GM12878 (cell line): ENCODE measurements around the gene CCDC74A. TPM values are rescaled to one million over a fixed set of nuclear protein-coding genes. Genes with fewer than 3 reads are reported as not detected.
"Not testable (repeated sequence)": the region's sequence is repeated elsewhere in the genome, so short reads cannot be mapped to it uniquely, and the experiment has no call there.

Experiments
- ATAC-seq: fragments of 200-7000 bp; cut with Tn5 transposase; 3 replicates; pipeline ENCODE4 v1.9.1; 2020; ENCODE audit warnings: mild to moderate bottlenecking, moderate library complexity
- BruUV-seq: library from RNA; stranded (reverse); fragments of 400-500 nt; replicated peaks from 2 replicates; lab custom pipeline; 2021; lab: Mats Ljungman, UMichigan
- CTCF ChIA-PET: fragments of 300-600 bp; sonication (Branson Sonifier 250); formaldehyde crosslinking; extraction: SDS; loops from one replicate; lab custom pipeline; 2021; ENCODE audit warnings: inconsistent platforms; lab: Yijun Ruan, JAX
- POLR2A ChIA-PET: fragments of 350-600 bp; formaldehyde crosslinking; extraction: SDS; loops from one replicate; lab custom pipeline; 2021; ENCODE audit warnings: inconsistent platforms; lab: Charles Lee
- RAD21 ChIA-PET: fragments of 300-600 bp; sonication (Branson Sonifier 250); formaldehyde crosslinking; loops from one replicate; lab custom pipeline; 2023; ENCODE audit warnings: antibody characterized with exemption; ENCODE audit not compliant: unreplicated experiment; lab: Charles Lee
- SMC1A ChIA-PET: fragments of 300-600 bp; sonication (Branson Sonifier 250); formaldehyde crosslinking; loops from one replicate; lab custom pipeline; 2023; ENCODE audit not compliant: unreplicated experiment, uncharacterized antibody; lab: Charles Lee
- DNase-seq: peaks from one replicate; pipeline ENCODE4 v3.0.0-alpha.2; 2011; ENCODE audit warnings: low read depth, low spot score
- FAIRE-seq: peaks from 3 replicates; lab custom pipeline; 2011; peaks lifted over from hg19 to GRCh38; lab: Jason Lieb, UNC
- H2AFZ ChIP-seq: 2 replicates; pipeline ENCODE4 v1.6.0; 2011; ENCODE audit warnings: low read depth, low read length, control low read depth; ENCODE audit not compliant: control insufficient read depth
- H3K27ac ChIP-seq: 2 replicates; pipeline ENCODE4 v1.5.1; 2011; ENCODE audit warnings: control low read depth; ENCODE audit not compliant: control insufficient read depth, insufficient read depth
- H3K27me3 ChIP-seq, 2 experiments: replicated peaks in 1 of 2; 2 replicates each; pipeline versions ENCODE4 v1.6.0 to v1.6.1; 2011; ENCODE audit warnings: low read length in 1 of 2; ENCODE audit not compliant: control insufficient read depth in 2 of 2, insufficient read depth in 2 of 2
- H3K36me3 ChIP-seq, 2 experiments: 2 replicates each; pipeline ENCODE4 v1.5.1; 2011; ENCODE audit warnings: low read length in 1 of 2; ENCODE audit not compliant: control insufficient read depth in 2 of 2, insufficient read depth in 2 of 2
- H3K4me1 ChIP-seq: 2 replicates; pipeline ENCODE4 v1.6.1; 2011; ENCODE audit warnings: mild to moderate bottlenecking, low read length, moderate library complexity, mixed read lengths; ENCODE audit not compliant: control insufficient read depth, insufficient read depth
- H3K4me2 ChIP-seq: 2 replicates; pipeline ENCODE4 v1.6.0; 2011; ENCODE audit warnings: control low read depth; ENCODE audit not compliant: control insufficient read depth, insufficient read depth
- H3K4me3 ChIP-seq: fragments of 200-600 bp; sonication (generic); 2 replicates; pipeline ENCODE4 v1.5.1; 2016
- H3K79me2 ChIP-seq: 2 replicates; pipeline ENCODE4 v1.6.0; 2011; ENCODE audit warnings: low read length; ENCODE audit not compliant: control insufficient read depth, insufficient read depth
- H3K9ac ChIP-seq: 2 replicates; pipeline ENCODE4 v1.8.0; 2011; ENCODE audit warnings: low read length, control low read depth, mixed read lengths; ENCODE audit not compliant: control insufficient read depth, insufficient read depth
- H3K9me3 ChIP-seq: replicated peaks from 3 replicates; pipeline ENCODE4 v1.5.1; 2011; ENCODE audit warnings: mild to moderate bottlenecking, low read length; ENCODE audit not compliant: control insufficient read depth, insufficient read depth
- H4K20me1 ChIP-seq: 2 replicates; pipeline ENCODE4 v1.6.0; 2011; ENCODE audit not compliant: control insufficient read depth, insufficient read depth
- MYB ChIP-seq: fragments of 150-350 bp; IDR thresholded peaks from 2 replicates; pipeline ENCODE4 v1.6.1; 2014; ENCODE audit warnings: mild to moderate bottlenecking, low read depth, low read length, borderline replicate concordance
- POLR2A ChIP-seq: IDR thresholded peaks from 2 replicates; pipeline ENCODE4 v1.6.1; 2011; ENCODE audit warnings: low read depth, mild to moderate bottlenecking, low read length
- SP1 ChIP-seq: IDR thresholded peaks from one replicate; pipeline ENCODE4 v1.6.1; 2011; ENCODE audit warnings: low read depth, low read length
- SREBF1 ChIP-seq: IDR thresholded peaks from 2 replicates; pipeline ENCODE4 v1.6.1; 2012; ENCODE audit warnings: mild to moderate bottlenecking, low read length
- TCF12 ChIP-seq: IDR thresholded peaks from 2 replicates; pipeline ENCODE4 v1.6.1; 2011; ENCODE audit warnings: low read depth, mild to moderate bottlenecking, low read length
- WGBS: methylation state at CpG from one replicate; pipeline ENCODE4 v1.1.6; 2016; ENCODE audit warnings: low lambda C conversion rate; ENCODE audit not compliant: insufficient replicate concordance, insufficient coverage; ENCODE audit errors: missing lambda C conversion rate; 5-methylcytosine and 5-hydroxymethylcytosine counted together
- in situ Hi-C: fragments of 300-500 bp; cut with MboI; formaldehyde crosslinking; loops from 9 replicates; pipeline ENCODE4 v1.14.3; 2018; ENCODE audit warnings: mixed read lengths
- intact Hi-C: fragments of 100-400 bp; cut with micrococcal nuclease; formaldehyde crosslinking; loops from one replicate; pipeline ENCODE4 v1.14.2; 2022; ENCODE audit not compliant: unreplicated experiment
- polyA plus RNA-seq, 11 experiments: library from polyadenylated mRNA; depleted of rRNA in 4 of 11; unstranded in 6 of 11; stranded (reverse) in 5 of 11; fragments of >200 nt; fragmentation: Nextera tagmentation in 4 of 11; fragmentation: Illumina TruSeq in 1 of 11; extraction: Ambion mirVana in 4 of 11; extraction: Trizol in 1 of 11; gene quantifications; 1 replicate in 1 of 11; 2 replicates in 10 of 11; pipeline versions ENCODE4 v1.2.1 to v1.2.3, GENCODE V29; 2011 to 2016; ENCODE audit warnings: inconsistent platforms in 2 of 11, missing spikeins in 2 of 11, low read depth in 1 of 11
- total RNA-seq, 4 experiments: library from RNA; depleted of rRNA in 3 of 4; stranded (reverse); fragments of >200 nt in 3 of 4; fragmentation: Illumina TruSeq in 1 of 4; extraction: Trizol in 1 of 4; gene quantifications; 2 replicates each; pipeline versions ENCODE4 v1.2.1 to v1.2.3, GENCODE V29; 2013 to 2021

CCDC74A gene
- total and polyA plus RNA-seq, 10 of the 15 experiments (the other 5 are each of a cell fraction or from before 2014, with no cell fraction given) = 14.3 to 133 (median 64.2) TPM

- peak; percentile 22; the same call in 1 of the 2 replicates for TF ChIP-seq POLR2A
- H3K36me3 ChIP-seq = peaks cover 0 to 21% of the 10 kb centered on the region in 2 experiments; a peak in 3 of 4 replicates
- H2AFZ ChIP-seq, H3K27me3 ChIP-seq, H3K4me3 ChIP-seq, H3K4me2 ChIP-seq, ATAC-seq, H3K27ac ChIP-seq, intact Hi-C loops, DNase-seq, in situ Hi-C loops, H3K9me3 ChIP-seq, BruUV-seq, H3K79me2 ChIP-seq, CTCF ChIA-PET, H4K20me1 ChIP-seq, SMC1A ChIA-PET, H3K9ac ChIP-seq, FAIRE-seq, RAD21 ChIA-PET, H3K4me1 ChIP-seq: not testable (repeated sequence)
- 72% methylated on average over 4 of the region's 24 CpGs for whole genome bisulfite sequencing
- POLR2A ChIA-PET = interaction anchor here (0.6 kb wide), 1 partner anchor 1143 kb away, joined by 5 read pairs; no protein-coding TSS in a partner anchor
Observed at GRCh38 chr2:131519871-131520470, 7.7 kb upstream of the CCDC74A start.

GRCh38 chr2:131520526-131520925, 7.2 kb upstream of the CCDC74A start:
- H4K20me1 ChIP-seq = no peaks in the 10 kb centered on the region
- TF ChIP-seq SREBF1 (no peak), SP1 (no peak), MYB (no peak), TCF12 (no peak)
- no peaks in the 10 kb centered on the region for H3K27me3 ChIP-seq
- no peak for FAIRE-seq
- DNase-seq = no peak
- intact Hi-C loops (no loop called here), in situ Hi-C loops (no loop called here)
- no peak overlapping the region for H3K9ac ChIP-seq
- no peak overlapping the region for H3K4me2 ChIP-seq
- no peak overlapping the region for H2AFZ ChIP-seq
- 93% methylated on average over 10 of the region's 10 CpGs for WGBS
- no peaks in the 10 kb centered on the region for H3K79me2 ChIP-seq
- no peak for ATAC-seq
- POLR2A ChIA-PET = no interaction called here
- H3K4me1 ChIP-seq = no peaks in the 10 kb centered on the region
- CTCF ChIA-PET = no interaction called here
- SMC1A ChIA-PET = no interaction called here
- H3K9me3 ChIP-seq = no peaks in the 10 kb centered on the region
- H3K27ac ChIP-seq = no peak overlapping the region
- no TSS peak for BruUV-seq
- peaks cover 0 to 18% of the 10 kb centered on the region in 2 experiments; a peak in 3 of 4 replicates for H3K36me3 ChIP-seq
- no peak overlapping the region for H3K4me3 ChIP-seq
- RAD21 ChIA-PET = no interaction called here

GRCh38 chr2:131521524-131521923, 6.2 kb upstream of the CCDC74A start:
- H3K4me2 ChIP-seq, H4K20me1 ChIP-seq, BruUV-seq, H3K4me3 ChIP-seq, POLR2A ChIA-PET, H2AFZ ChIP-seq, H3K27ac ChIP-seq, intact Hi-C loops, FAIRE-seq, SMC1A ChIA-PET, in situ Hi-C loops, RAD21 ChIA-PET, H3K79me2 ChIP-seq, DNase-seq, H3K27me3 ChIP-seq, ATAC-seq, H3K9ac ChIP-seq, H3K4me1 ChIP-seq, H3K9me3 ChIP-seq: not testable (repeated sequence)
- WGBS = 75% methylated on average over 6 of the region's 6 CpGs
- CTCF ChIA-PET = interaction anchor here (0.7 kb wide), 1 partner anchor 29 kb away, joined by 3 read pairs; no protein-coding TSS in a partner anchor
- peaks cover 0 to 16% of the 10 kb centered on the region in 2 experiments; a peak in 3 of 4 replicates for H3K36me3 ChIP-seq
